Upper lobe of right lung (tissue), 1 donor: Measurements from ENCODE around the gene MRGPRD. TPM values are rescaled to one million over a fixed set of nuclear protein-coding genes. Genes with fewer than 3 reads are reported as not detected.

Experiments
- ATAC-seq: fragments of 200-7000 bp; cut with Tn5 transposase; one replicate; pipeline ENCODE4 v1.9.1; 2020; ENCODE audit warnings: mild to moderate bottlenecking, moderate library complexity
- DNase-seq: peaks from one replicate; pipeline ENCODE4 v3.0.0-alpha.2; 2020
- H3K27ac ChIP-seq: fragments of 200-600 bp; one replicate; pipeline ENCODE4 v1.8.0; 2022
- H3K27me3 ChIP-seq: fragments of 200-600 bp; one replicate; pipeline ENCODE4 v1.8.0; 2022; ENCODE audit warnings: mild to moderate bottlenecking
- H3K36me3 ChIP-seq: fragments of 200-600 bp; one replicate; pipeline ENCODE4 v1.8.0; 2022
- H3K4me1 ChIP-seq: fragments of 200-600 bp; one replicate; pipeline ENCODE4 v1.8.0; 2022
- H3K4me3 ChIP-seq: fragments of 200-600 bp; one replicate; pipeline ENCODE4 v1.8.0; 2022; ENCODE audit warnings: mild to moderate bottlenecking
- H3K9me3 ChIP-seq: fragments of 200-600 bp; one replicate; pipeline ENCODE4 v1.8.0; 2022
- CTCF ChIP-seq: fragments of 200-600 bp; IDR thresholded peaks from one replicate; pipeline ENCODE4 v1.8.0; 2022; ENCODE audit warnings: antibody characterized with exemption
- intact Hi-C: fragments of 100-400 bp; cut with DNase I; formaldehyde crosslinking; loops from one replicate; pipeline ENCODE4 v1.11.0; 2022
- total RNA-seq: library from RNA; stranded (reverse); fragmentation: NEBNext Ultra II Directional; extraction: Animal tissue kit (Norgen Biotek cat#: 25700); gene quantifications from one replicate; pipeline ENCODE4 v1.2.1, GENCODE V29; 2021
- donor health status: DM: no; HTN: yes; CAD: no; lungs with severe emphysema.

Gene MRGPRD
- total RNA-seq, 1 donor from 2014 or later = not detected

GRCh38 chr11:68987211-68987610 is 6.4 kb upstream of the MRGPRD start:
- DNase-seq (no peak), ATAC-seq (no peak)
- no peaks in the 10 kb centered on the region for H3K4me1 ChIP-seq
- no peak for TF ChIP-seq CTCF
- H3K27ac ChIP-seq = no peak overlapping the region
- peaks cover 5% of the 10 kb centered on the region for H3K9me3 ChIP-seq
- H3K36me3 ChIP-seq = no peaks in the 10 kb centered on the region
- H3K27me3 ChIP-seq = peaks cover 9% of the 10 kb centered on the region
- intact Hi-C loops = no loop called here
- no peak overlapping the region for H3K4me3 ChIP-seq

GRCh38 chr11:68983801-68984200 is 3.0 kb upstream of the MRGPRD start:
- TF ChIP-seq CTCF = no peak
- Histone ChIP-seq H3K27me3 (no peaks in the 10 kb centered on the region), H3K36me3 (no peaks in the 10 kb centered on the region), H3K9me3 (peaks cover 6% of the 10 kb centered on the region), H3K27ac (no peak overlapping the region), H3K4me1 (no peaks in the 10 kb centered on the region), H3K4me3 (no peak overlapping the region)
- intact Hi-C loops = no loop called here
- no peak for ATAC-seq
- peak; percentile 3 for DNase-seq

- no peaks in the 10 kb centered on the region for H3K36me3 ChIP-seq
- no peak for DNase-seq
- TF ChIP-seq CTCF = no peak
- intact Hi-C loops = no loop called here
- H3K9me3 ChIP-seq = peaks cover 6% of the 10 kb centered on the region
- no peaks in the 10 kb centered on the region for H3K27me3 ChIP-seq
- no peak overlapping the region for H3K27ac ChIP-seq
- ATAC-seq = no peak
- no peaks in the 10 kb centered on the region for H3K4me1 ChIP-seq
- H3K4me3 ChIP-seq = no peak overlapping the region
Observed at GRCh38 chr11:68982134-68982533, 1.3 kb upstream of the MRGPRD start.

GRCh38 chr11:68979931-68980775 is 633 bp downstream of the MRGPRD start:
- no peaks in the 10 kb centered on the region for H3K27me3 ChIP-seq
- no peak overlapping the region for H3K4me3 ChIP-seq
- peak; percentile 56 for DNase-seq
- no peak for ATAC-seq
- H3K4me1 ChIP-seq = no peaks in the 10 kb centered on the region
- peaks cover 6% of the 10 kb centered on the region for H3K9me3 ChIP-seq
- H3K27ac ChIP-seq = no peak overlapping the region
- intact Hi-C loops = no loop called here
- no peak for TF ChIP-seq CTCF
- no peaks in the 10 kb centered on the region for H3K36me3 ChIP-seq

- no peaks in the 10 kb centered on the region for H3K36me3 ChIP-seq
- intact Hi-C loops = no loop called here
- ATAC-seq (peak; percentile 24), DNase-seq (peak; percentile 61)
- peaks cover 6% of the 10 kb centered on the region for H3K9me3 ChIP-seq
- TF ChIP-seq CTCF = no peak
- no peaks in the 10 kb centered on the region for H3K4me1 ChIP-seq
- H3K27ac ChIP-seq = no peak overlapping the region
- H3K27me3 ChIP-seq = no peaks in the 10 kb centered on the region
- H3K4me3 ChIP-seq = no peak overlapping the region
Observed at GRCh38 chr11:68978931-68979594, 1.7 kb downstream of the MRGPRD start.
